PC-3 (cell line): ENCODE results near the gene OR5AN1. TPM values are rescaled to one million over a fixed set of nuclear protein-coding genes. Genes with fewer than 3 reads are reported as not detected.

ENCODE experiments used
- ATAC-seq: fragments of 200-7000 bp; cut with Tn5 transposase; 2 replicates; pipeline ENCODE4 v1.9.1; 2020; ENCODE audit warnings: mild to moderate bottlenecking, moderate library complexity
- BruUV-seq: library from RNA; stranded (reverse); fragments of 400-500 nt; replicated peaks from 2 replicates; lab custom pipeline; 2021; lab: Mats Ljungman, UMichigan
- CTCF ChIA-PET: fragments of 300-600 bp; sonication (Branson Sonifier 250); formaldehyde crosslinking; loops from one replicate; lab custom pipeline; 2022; ENCODE audit warnings: antibody characterized with exemption; lab: Charles Lee
- POLR2A ChIA-PET: fragments of 300-600 bp; sonication (Branson Sonifier 250); formaldehyde crosslinking; loops from one replicate; lab custom pipeline; 2022; ENCODE audit warnings: antibody characterized with exemption; ENCODE audit not compliant: unreplicated experiment; lab: Charles Lee
- DNase-seq: peaks from one replicate; pipeline ENCODE4 v3.0.0-alpha.2; 2015
- H2AFZ ChIP-seq: fragments of 300-600 bp; sonication (generic); 2 replicates; pipeline ENCODE4 v1.6.0; 2016; ENCODE audit warnings: antibody characterized with exemption, low read length
- H3F3A ChIP-seq: fragments of 300-600 bp; sonication (generic); one replicate; pipeline ENCODE4 v1.6.0; 2017; ENCODE audit warnings: antibody characterized with exemption, low read length, control low read depth, mild to moderate bottlenecking; ENCODE audit not compliant: unreplicated experiment
- H3K27ac ChIP-seq: fragments of 300-600 bp; sonication (generic); 2 replicates; pipeline ENCODE4 v1.5.1; 2016; ENCODE audit warnings: mild to moderate bottlenecking, low read length
- H3K27me3 ChIP-seq: fragments of 300-600 bp; sonication (generic); 2 replicates; pipeline ENCODE4 v1.6.1; 2016; ENCODE audit warnings: low read length, mixed read lengths
- H3K36me3 ChIP-seq: fragments of 300-600 bp; sonication (generic); 2 replicates; pipeline ENCODE4 v1.6.1; 2016; ENCODE audit warnings: low read depth, mixed run types, low read length, mixed read lengths
- H3K4me1 ChIP-seq: fragments of 300-600 bp; sonication (generic); 2 replicates; pipeline ENCODE4 v1.5.1; 2016; ENCODE audit warnings: low read length; ENCODE audit not compliant: insufficient read depth
- H3K4me2 ChIP-seq: fragments of 300-600 bp; sonication (generic); 2 replicates; pipeline ENCODE4 v1.6.0; 2016; ENCODE audit warnings: low read length
- H3K4me3 ChIP-seq: fragments of 300-600 bp; sonication (generic); 2 replicates; pipeline ENCODE4 v1.5.1; 2016; ENCODE audit warnings: mild to moderate bottlenecking, low read length, mixed read lengths
- H3K79me2 ChIP-seq: fragments of 300-600 bp; sonication (generic); 2 replicates; pipeline ENCODE4 v1.6.1; 2017; ENCODE audit warnings: low read length, mixed read lengths
- H3K9ac ChIP-seq: fragments of 300-600 bp; sonication (generic); 2 replicates; pipeline ENCODE4 v1.6.0; 2016; ENCODE audit warnings: mild to moderate bottlenecking, low read length
- H3K9me2 ChIP-seq: fragments of 300-600 bp; sonication (generic); replicated peaks from 2 replicates; pipeline ENCODE4 v1.6.1; 2016; ENCODE audit warnings: mixed run types, low read length, mixed read lengths
- H3K9me3 ChIP-seq: fragments of 300-600 bp; sonication (generic); 2 replicates; pipeline ENCODE4 v1.6.1; 2016; ENCODE audit warnings: low read length, mixed read lengths
- H4K20me1 ChIP-seq: fragments of 300-600 bp; sonication (generic); 2 replicates; pipeline ENCODE4 v1.6.1; 2016; ENCODE audit warnings: low read length, mixed read lengths
- EZH2 ChIP-seq: fragments of 300-600 bp; sonication (generic); IDR thresholded peaks from one replicate; pipeline ENCODE4 v1.6.1; 2017; ENCODE audit warnings: antibody characterized with exemption, mild to moderate bottlenecking, low read length; ENCODE audit not compliant: unreplicated experiment
- EZH2phosphoT487 ChIP-seq: fragments of 300-600 bp; sonication (generic); IDR thresholded peaks from 2 replicates; pipeline ENCODE4 v1.6.1; 2018; ENCODE audit warnings: mild to moderate bottlenecking, antibody characterized with exemption, low read length, borderline replicate concordance
- intact Hi-C: fragments of 100-400 bp; cut with micrococcal nuclease; formaldehyde crosslinking; loops from 2 replicates; pipeline ENCODE4 v1.9.0; 2023
- total RNA-seq: library from RNA; depleted of rRNA; stranded (reverse); fragments of >200 nt; gene quantifications from 2 replicates; pipeline ENCODE4 v1.2.3, GENCODE V29; 2014
- TF ChIP-seq, protein P1 (sequence below): fragments of 300-600 bp; sonication (generic); conservative IDR thresholded peaks from 2 replicates; pipeline ENCODE4 v1.5.1; 2017; ENCODE audit warnings: antibody characterized with exemption, low read depth, mild to moderate bottlenecking, low read length

The OR5AN1 gene
- total RNA-seq, 1 experiment from 2014 or later = not detected

DNA sequence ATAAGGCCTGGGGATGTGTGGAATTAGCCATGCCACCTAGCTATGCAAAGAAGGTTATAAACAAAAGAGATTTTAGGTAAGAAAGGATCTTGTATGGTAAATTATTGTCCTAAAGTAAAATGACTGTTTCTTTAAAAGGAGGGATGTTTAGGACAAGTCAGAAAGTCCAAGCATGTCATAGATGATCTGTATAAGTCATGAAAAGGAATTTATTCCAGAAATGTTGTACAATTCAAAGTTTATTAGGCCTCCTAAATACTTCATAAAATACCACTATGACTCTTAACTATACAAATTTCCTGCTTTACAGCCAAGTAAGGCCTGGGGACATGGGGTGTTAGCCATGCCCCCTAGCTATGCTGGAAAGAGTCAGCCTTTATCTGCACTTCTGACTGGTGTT is 44.9 kb downstream of the OR5AN1 start:
- no TSS peak for BruUV-seq
- CTCF ChIA-PET = interaction anchor here (0.7 kb wide), 1 partner anchor 835 kb away, joined by 3 read pairs; no protein-coding TSS in a partner anchor
- no peak for DNase-seq

DNA sequence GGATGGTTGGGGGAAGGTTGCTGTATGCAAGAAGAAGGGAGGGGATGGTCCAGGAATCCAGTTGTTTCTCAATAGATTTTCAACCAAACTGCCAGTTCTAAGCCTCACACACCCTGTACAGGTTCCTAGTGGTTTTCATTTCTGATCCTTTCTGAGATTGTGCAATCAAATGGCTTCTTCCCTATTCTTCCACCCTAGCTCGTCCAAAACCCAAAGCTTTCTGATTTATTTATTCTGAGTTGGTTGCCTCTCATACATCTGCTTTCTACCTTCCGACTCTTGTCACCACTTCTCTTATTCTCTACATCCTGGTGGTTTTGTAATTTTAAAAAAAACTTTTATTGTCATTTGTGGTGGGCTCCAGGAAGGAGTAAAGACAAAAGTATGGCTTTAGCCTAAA is 55.0 kb downstream of the OR5AN1 start:
- ChIA-PET CTCF (no interaction called here), POLR2A (no interaction called here)
- peaks cover 35% of the 10 kb centered on the region for H3K27me3 ChIP-seq
- H3K27ac ChIP-seq = no peak overlapping the region
- BruUV-seq = no TSS peak
- H3F3A ChIP-seq = no peaks in the 10 kb centered on the region
- ATAC-seq = no peak
- H3K4me3 ChIP-seq = no peak overlapping the region
- no peaks in the 10 kb centered on the region for H3K79me2 ChIP-seq
- intact Hi-C loops = no loop called here
- no peaks in the 10 kb centered on the region for H3K4me1 ChIP-seq
- DNase-seq = no peak
- no peak overlapping the region for H3K9ac ChIP-seq
- H3K4me2 ChIP-seq = no peak overlapping the region
- H3K9me3 ChIP-seq = peaks cover 26% of the 10 kb centered on the region
- H4K20me1 ChIP-seq = no peaks in the 10 kb centered on the region
- H3K9me2 ChIP-seq = no peaks in the 10 kb centered on the region
- H2AFZ ChIP-seq = no peak overlapping the region
- TF ChIP-seq EZH2phosphoT487 = no peak
- TF ChIP-seq, protein P1, sequence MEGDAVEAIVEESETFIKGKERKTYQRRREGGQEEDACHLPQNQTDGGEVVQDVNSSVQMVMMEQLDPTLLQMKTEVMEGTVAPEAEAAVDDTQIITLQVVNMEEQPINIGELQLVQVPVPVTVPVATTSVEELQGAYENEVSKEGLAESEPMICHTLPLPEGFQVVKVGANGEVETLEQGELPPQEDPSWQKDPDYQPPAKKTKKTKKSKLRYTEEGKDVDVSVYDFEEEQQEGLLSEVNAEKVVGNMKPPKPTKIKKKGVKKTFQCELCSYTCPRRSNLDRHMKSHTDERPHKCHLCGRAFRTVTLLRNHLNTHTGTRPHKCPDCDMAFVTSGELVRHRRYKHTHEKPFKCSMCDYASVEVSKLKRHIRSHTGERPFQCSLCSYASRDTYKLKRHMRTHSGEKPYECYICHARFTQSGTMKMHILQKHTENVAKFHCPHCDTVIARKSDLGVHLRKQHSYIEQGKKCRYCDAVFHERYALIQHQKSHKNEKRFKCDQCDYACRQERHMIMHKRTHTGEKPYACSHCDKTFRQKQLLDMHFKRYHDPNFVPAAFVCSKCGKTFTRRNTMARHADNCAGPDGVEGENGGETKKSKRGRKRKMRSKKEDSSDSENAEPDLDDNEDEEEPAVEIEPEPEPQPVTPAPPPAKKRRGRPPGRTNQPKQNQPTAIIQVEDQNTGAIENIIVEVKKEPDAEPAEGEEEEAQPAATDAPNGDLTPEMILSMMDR = no peak
- no peak for TF ChIP-seq EZH2
- H3K36me3 ChIP-seq = no peaks in the 10 kb centered on the region

More for the DNA sequence above, 44.9 kb downstream of the OR5AN1 start:
- POLR2A ChIA-PET = no interaction called here
- ATAC-seq = no peak
- Histone ChIP-seq H4K20me1 (no peaks in the 10 kb centered on the region), H3K79me2 (no peaks in the 10 kb centered on the region), H3K4me3 (no peak overlapping the region), H3K27me3 (no peaks in the 10 kb centered on the region), H3K36me3 (no peaks in the 10 kb centered on the region), H3K27ac (no peak overlapping the region), H3K9ac (no peak overlapping the region), H3K9me2 (no peaks in the 10 kb centered on the region), H3K4me2 (no peak overlapping the region), H3K9me3 (peaks cover 31% of the 10 kb centered on the region), H3K4me1 (no peaks in the 10 kb centered on the region), H3F3A (no peaks in the 10 kb centered on the region), H2AFZ (no peak overlapping the region)
- no peak for TF ChIP-seq EZH2
- no peak for TF ChIP-seq EZH2phosphoT487
- TF ChIP-seq, protein P1 = no peak
- intact Hi-C loops = no loop called here

DNA sequence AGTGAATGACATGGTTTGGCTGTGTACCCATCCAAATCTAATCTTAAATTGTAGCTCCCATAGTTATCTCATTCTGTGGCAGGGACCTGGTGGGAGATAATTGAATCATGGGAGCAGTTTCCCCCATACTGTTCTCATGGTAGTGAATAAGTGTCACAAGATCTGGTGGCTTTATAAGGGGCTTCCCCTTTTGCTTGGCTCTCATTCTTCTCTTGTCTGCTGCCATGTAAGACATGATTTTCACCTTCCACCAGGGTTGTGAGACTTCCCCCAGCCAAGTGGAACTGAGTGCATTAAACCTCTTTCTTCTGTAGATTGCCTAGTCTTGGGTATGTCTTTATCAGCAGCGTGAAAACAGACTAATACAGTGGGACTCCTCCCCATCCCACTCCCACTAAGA is 56.4 kb downstream of the OR5AN1 start:
- TF ChIP-seq, protein P1 = no peak
- TF ChIP-seq EZH2phosphoT487 (no peak), EZH2 (no peak)
- H3K27me3 ChIP-seq = peaks cover 47% of the 10 kb centered on the region
- no peaks in the 10 kb centered on the region for H3K79me2 ChIP-seq
- no peaks in the 10 kb centered on the region for H4K20me1 ChIP-seq
- no peaks in the 10 kb centered on the region for H3F3A ChIP-seq
- no peak overlapping the region for H3K27ac ChIP-seq
- H3K4me1 ChIP-seq = no peaks in the 10 kb centered on the region
- ATAC-seq = no peak
- POLR2A ChIA-PET = no interaction called here
- H3K9me2 ChIP-seq = no peaks in the 10 kb centered on the region
- no TSS peak for BruUV-seq
- CTCF ChIA-PET = no interaction called here
- H3K36me3 ChIP-seq = no peaks in the 10 kb centered on the region
- no peak overlapping the region for H3K9ac ChIP-seq
- no peak for DNase-seq
- H2AFZ ChIP-seq = no peak overlapping the region
- peaks cover 11% of the 10 kb centered on the region for H3K9me3 ChIP-seq
- H3K4me3 ChIP-seq = no peak overlapping the region
- H3K4me2 ChIP-seq = no peak overlapping the region
- intact Hi-C loops = no loop called here
